ENCODE measurements around the gene WBP11.

DNA sequence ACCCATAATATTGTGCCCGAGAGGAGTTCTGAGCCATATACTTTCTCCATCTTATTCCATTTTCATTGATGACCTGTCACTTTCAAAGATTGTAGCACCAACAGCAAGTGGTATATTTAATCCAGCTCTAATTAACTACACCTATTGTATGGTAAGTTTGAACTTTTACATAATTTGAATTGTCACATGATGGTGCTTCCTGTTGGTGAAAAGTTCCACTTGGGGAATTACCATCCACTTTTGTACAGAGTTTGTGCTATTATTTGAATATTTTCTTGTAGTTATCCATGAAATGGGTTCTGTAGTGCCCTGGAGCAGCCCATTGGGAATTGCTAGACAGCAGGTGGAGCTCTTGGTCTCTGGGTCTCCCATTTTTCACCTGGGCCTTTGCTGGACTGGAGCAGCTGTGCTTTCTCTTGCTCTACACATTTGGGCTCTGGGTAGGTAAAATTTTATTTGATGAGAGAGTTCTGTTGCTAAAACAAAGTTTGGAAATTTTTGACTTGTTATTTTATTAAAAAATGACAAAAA, 7.7 kb upstream of the WBP11 start:
- TF ChIP-seq POLR2A (IDR thresholded peaks at IDR 0.05) (no peak), EP300 (IDR thresholded peaks at IDR 0.05) (no peak), POLR2AphosphoS5 (IDR thresholded peaks at IDR 0.05) (no peak)
- TF ChIP-seq, protein P1, sequence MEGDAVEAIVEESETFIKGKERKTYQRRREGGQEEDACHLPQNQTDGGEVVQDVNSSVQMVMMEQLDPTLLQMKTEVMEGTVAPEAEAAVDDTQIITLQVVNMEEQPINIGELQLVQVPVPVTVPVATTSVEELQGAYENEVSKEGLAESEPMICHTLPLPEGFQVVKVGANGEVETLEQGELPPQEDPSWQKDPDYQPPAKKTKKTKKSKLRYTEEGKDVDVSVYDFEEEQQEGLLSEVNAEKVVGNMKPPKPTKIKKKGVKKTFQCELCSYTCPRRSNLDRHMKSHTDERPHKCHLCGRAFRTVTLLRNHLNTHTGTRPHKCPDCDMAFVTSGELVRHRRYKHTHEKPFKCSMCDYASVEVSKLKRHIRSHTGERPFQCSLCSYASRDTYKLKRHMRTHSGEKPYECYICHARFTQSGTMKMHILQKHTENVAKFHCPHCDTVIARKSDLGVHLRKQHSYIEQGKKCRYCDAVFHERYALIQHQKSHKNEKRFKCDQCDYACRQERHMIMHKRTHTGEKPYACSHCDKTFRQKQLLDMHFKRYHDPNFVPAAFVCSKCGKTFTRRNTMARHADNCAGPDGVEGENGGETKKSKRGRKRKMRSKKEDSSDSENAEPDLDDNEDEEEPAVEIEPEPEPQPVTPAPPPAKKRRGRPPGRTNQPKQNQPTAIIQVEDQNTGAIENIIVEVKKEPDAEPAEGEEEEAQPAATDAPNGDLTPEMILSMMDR (IDR thresholded peaks at IDR 0.05): peak in 2 of 4 experiments; percentile 5 to 50

All from gastroesophageal sphincter (tissue), 3 donors.